ENCODE measurements around the gene GLT1D1.

Gene GLT1D1

GRCh38 chr12:128856035-128856790 lies 2.9 kb downstream of the GLT1D1 start:
- no peak for DNase-seq

GRCh38 chr12:128856791-128857078 lies 3.5 kb downstream of the GLT1D1 start:
- no peak for DNase-seq

GRCh38 chr12:128857133-128857763 lies 4.0 kb downstream of the GLT1D1 start:
- DNase-seq = no peak

GRCh38 chr12:128859311-128859710 lies 6.0 kb downstream of the GLT1D1 start:
- DNase-seq = no peak

- no peak for DNase-seq
Observed at GRCh38 chr12:128861226-128862016, 8.1 kb downstream of the GLT1D1 start.

GRCh38 chr12:128863957-128864356 lies 10.7 kb downstream of the GLT1D1 start:
- DNase-seq = no peak

GRCh38 chr12:128864516-128865186 lies 11.4 kb downstream of the GLT1D1 start:
- DNase-seq = no peak

GRCh38 chr12:128867466-128867865 lies 14.2 kb downstream of the GLT1D1 start:
- no peak for DNase-seq

- DNase-seq = no peak
Observed at GRCh38 chr12:128871516-128871892, 18.2 kb downstream of the GLT1D1 start.

GRCh38 chr12:128872303-128872702 lies 19.0 kb downstream of the GLT1D1 start:
- no peak for DNase-seq

- no peak for DNase-seq
Observed at GRCh38 chr12:128876559-128876958, 23.3 kb downstream of the GLT1D1 start.

- no peak for DNase-seq
Observed at GRCh38 chr12:128879898-128880764, 26.9 kb downstream of the GLT1D1 start.

- no peak for DNase-seq
Observed at GRCh38 chr12:128891856-128892255, 38.6 kb downstream of the GLT1D1 start.

GRCh38 chr12:128903236-128903635 lies 50.0 kb downstream of the GLT1D1 start:
- no peak for DNase-seq

GRCh38 chr12:128905003-128905544 lies 51.8 kb downstream of the GLT1D1 start:
- DNase-seq = no peak

GRCh38 chr12:128906485-128907137 lies 53.3 kb downstream of the GLT1D1 start:
- DNase-seq = no peak

GRCh38 chr12:128908254-128908653 lies 55.0 kb downstream of the GLT1D1 start:
- DNase-seq = no peak

- no peak for DNase-seq
Observed at GRCh38 chr12:128909653-128910052, 56.4 kb downstream of the GLT1D1 start.

- no peak for DNase-seq
Observed at GRCh38 chr12:128910629-128911028, 57.4 kb downstream of the GLT1D1 start.

- no peak for DNase-seq
Observed at GRCh38 chr12:128911861-128912260, 58.6 kb downstream of the GLT1D1 start.

- DNase-seq = no peak
Observed at GRCh38 chr12:128914908-128915563, 61.8 kb downstream of the GLT1D1 start.

All from NCI-H1436 (cell line).